Loucy (cell line): ENCODE data around the gene CNIH1.
"Not testable (repeated sequence)": the region's sequence is repeated elsewhere in the genome, so short reads cannot be mapped to it uniquely, and the experiment has no call there.

Source experiments
- H2AFZ ChIP-seq: fragments of 200-600 bp; sonication (generic); 2 replicates; pipeline ENCODE4 v1.6.0; 2016; ENCODE audit warnings: antibody characterized with exemption, mild to moderate bottlenecking, low read length, moderate library complexity
- H3F3A ChIP-seq: fragments of 200-600 bp; 2 replicates; pipeline ENCODE4 v1.6.0; 2016; ENCODE audit warnings: antibody characterized with exemption, low read depth, mild to moderate bottlenecking
- H3K27me3 ChIP-seq: fragments of 200-600 bp; sonication (generic); 2 replicates; pipeline ENCODE4 v1.6.1; 2014; ENCODE audit warnings: low read length, mild to moderate bottlenecking; ENCODE audit not compliant: insufficient read depth, poor library complexity, severe bottlenecking
- H3K36me3 ChIP-seq: fragments of 200-600 bp; sonication (generic); 2 replicates; pipeline ENCODE4 v1.6.1; 2016; ENCODE audit warnings: low read length; ENCODE audit not compliant: insufficient read depth
- H3K4me1 ChIP-seq: fragments of 200-600 bp; sonication (generic); 2 replicates; pipeline ENCODE4 v1.5.1; 2014; ENCODE audit warnings: low read length, mild to moderate bottlenecking; ENCODE audit not compliant: insufficient read depth, poor library complexity, severe bottlenecking
- H3K4me2 ChIP-seq: fragments of 200-600 bp; sonication (generic); 2 replicates; pipeline ENCODE4 v1.6.0; 2014; ENCODE audit warnings: antibody characterized with exemption, low read length, low read depth, mild to moderate bottlenecking; ENCODE audit not compliant: poor library complexity, severe bottlenecking
- H3K4me3 ChIP-seq: fragments of 200-600 bp; sonication (generic); 2 replicates; pipeline ENCODE4 v1.5.1; 2014; ENCODE audit warnings: low read length, mild to moderate bottlenecking, mixed read lengths; ENCODE audit not compliant: poor library complexity, severe bottlenecking
- H3K79me2 ChIP-seq: fragments of 200-600 bp; sonication (generic); 2 replicates; pipeline ENCODE4 v1.6.1; 2014; ENCODE audit warnings: low read length; ENCODE audit not compliant: insufficient read depth
- H3K9ac ChIP-seq: fragments of 200-600 bp; sonication (generic); 2 replicates; pipeline ENCODE4 v1.6.0; 2014; ENCODE audit warnings: mild to moderate bottlenecking, low read depth, low read length, moderate library complexity; ENCODE audit not compliant: poor library complexity, severe bottlenecking
- H3K9me2 ChIP-seq: fragments of 200-600 bp; sonication (generic); replicated peaks from 2 replicates; pipeline ENCODE4 v1.6.1; 2016; ENCODE audit warnings: low read depth, low read length, mixed read lengths
- H3K9me3 ChIP-seq: fragments of 200-600 bp; sonication (generic); 2 replicates; pipeline ENCODE4 v1.6.1; 2014; ENCODE audit warnings: mild to moderate bottlenecking, antibody characterized with exemption, low read length, low read depth; ENCODE audit not compliant: insufficient read depth
- H4K20me1 ChIP-seq: fragments of 200-600 bp; sonication (generic); 2 replicates; pipeline ENCODE4 v1.6.0; 2014; ENCODE audit warnings: antibody characterized with exemption, low read length, mild to moderate bottlenecking; ENCODE audit not compliant: insufficient read depth, poor library complexity, severe bottlenecking
- CTCF ChIP-seq: fragments of 200-600 bp; sonication (generic); conservative IDR thresholded peaks from 2 replicates; pipeline ENCODE4 v1.5.1; 2014; ENCODE audit warnings: mild to moderate bottlenecking, antibody characterized with exemption, low read length
- EZH2phosphoT487 ChIP-seq: fragments of 200-600 bp; IDR thresholded peaks from 2 replicates; pipeline ENCODE4 v1.6.1; 2018; ENCODE audit warnings: antibody characterized with exemption, mild to moderate bottlenecking, moderate library complexity, borderline replicate concordance

The CNIH1 gene

GRCh38 chr14:54455363-54455762, 14.2 kb upstream of the CNIH1 start:
- H2AFZ ChIP-seq, result no peak overlapping the region
- H3K36me3 ChIP-seq, result no peaks in the 10 kb centered on the region
- no peak overlapping the region for H3K4me3 ChIP-seq
- no peak overlapping the region for H3K9ac ChIP-seq
- H3K4me2 ChIP-seq, result no peak overlapping the region
- H3K9me2 ChIP-seq, result no peaks in the 10 kb centered on the region
- H3K27me3 ChIP-seq, result no peaks in the 10 kb centered on the region
- TF ChIP-seq CTCF (no peak), EZH2phosphoT487 (no peak)
- no peaks in the 10 kb centered on the region for H4K20me1 ChIP-seq
- H3F3A ChIP-seq, result no peaks in the 10 kb centered on the region
- no peaks in the 10 kb centered on the region for H3K79me2 ChIP-seq
- H3K4me1 ChIP-seq, result no peaks in the 10 kb centered on the region
- H3K9me3 ChIP-seq, result peaks cover 8% of the 10 kb centered on the region; the same call in 1 of the 2 replicates

- not testable (repeated sequence) for H3K9me3 ChIP-seq, H3K9ac ChIP-seq, H2AFZ ChIP-seq, H3K79me2 ChIP-seq, H3K36me3 ChIP-seq, H3K27me3 ChIP-seq, H4K20me1 ChIP-seq, H3K4me3 ChIP-seq, H3K4me2 ChIP-seq, H3F3A ChIP-seq, H3K9me2 ChIP-seq, H3K4me1 ChIP-seq
Measured at GRCh38 chr14:54453990-54454389, 12.8 kb upstream of the CNIH1 start.

GRCh38 chr14:54453252-54453651, 12.1 kb upstream of the CNIH1 start:
- H3K4me3 ChIP-seq, result no peak overlapping the region
- no peak overlapping the region for H3K4me2 ChIP-seq
- no peaks in the 10 kb centered on the region for H3K9me2 ChIP-seq
- no peak overlapping the region for H3K9ac ChIP-seq
- H4K20me1 ChIP-seq, result no peaks in the 10 kb centered on the region
- H3K9me3 ChIP-seq, result no peaks in the 10 kb centered on the region
- H3K79me2 ChIP-seq, result no peaks in the 10 kb centered on the region
- no peak overlapping the region for H2AFZ ChIP-seq
- H3K36me3 ChIP-seq, result no peaks in the 10 kb centered on the region
- no peaks in the 10 kb centered on the region for H3K4me1 ChIP-seq
- H3K27me3 ChIP-seq, result no peaks in the 10 kb centered on the region
- TF ChIP-seq EZH2phosphoT487, result no peak
- TF ChIP-seq CTCF, result no peak
- H3F3A ChIP-seq, result no peaks in the 10 kb centered on the region

GRCh38 chr14:54451961-54452360, 10.8 kb upstream of the CNIH1 start:
- Histone ChIP-seq H4K20me1 (no peaks in the 10 kb centered on the region), H3K9me2 (no peaks in the 10 kb centered on the region), H3K9ac (no peak overlapping the region), H3K9me3 (no peaks in the 10 kb centered on the region), H3K27me3 (no peaks in the 10 kb centered on the region), H3K4me1 (no peaks in the 10 kb centered on the region), H3K4me2 (no peak overlapping the region), H3F3A (no peaks in the 10 kb centered on the region), H2AFZ (no peak overlapping the region), H3K36me3 (no peaks in the 10 kb centered on the region), H3K4me3 (no peak overlapping the region), H3K79me2 (no peaks in the 10 kb centered on the region)
- TF ChIP-seq EZH2phosphoT487 (no peak), CTCF (no peak)
